ENCODE results near the gene GNA15. TPM values are rescaled to one million over a fixed set of nuclear protein-coding genes. Genes with fewer than 3 reads are reported as not detected.

GNA15 gene
- polyA plus RNA-seq, 3 donors: 38.7 to 45.0 (median 41.3) TPM

GRCh38 chr19:3154957-3155736 lies 19.3 kb downstream of the GNA15 start:
- H3K9me3 ChIP-seq (replicated peaks in 1 of 2; ENCODE audit: control insufficient read depth in 1 of 2, insufficient read depth in 1 of 2, low read length in 2 of 2): peaks cover 2 to 6% of the 10 kb centered on the region in 2 donors
- Mint-ChIP-seq H3K27me3 (ENCODE audit: low read depth in 3 of 3) (peaks cover 0 to 2% (median 0%) of the 10 kb centered on the region in 3 donors), H3K9me3 (peaks cover 2 to 5% (median 4%) of the 10 kb centered on the region in 7 donors), H3K36me3 (peaks cover 11 to 46% of the 10 kb centered on the region in 2 donors), H3K4me1 (no peaks in the 10 kb centered on the region), H3K4me3 (no peak overlapping the region), H3K27ac (peak overlapping the region in 1 of 7 donors; percentile 80)
- H3K9ac ChIP-seq (ENCODE audit: insufficient read depth, low read length, poor library complexity, severe bottlenecking): peak overlapping the region; percentile 41
- H3K27ac ChIP-seq (ENCODE audit: low read depth in 1 of 2, low read length in 2 of 2): peak overlapping the region; percentile 50 to 81
- no peak overlapping the region for H2AFZ ChIP-seq (ENCODE audit: insufficient read depth, low read depth, low read length, poor library complexity, severe bottlenecking)
- H3K4me3 ChIP-seq (replicated peaks in 1 of 3; ENCODE audit: low read depth in 2 of 3, low read length in 3 of 3): peak overlapping the region in 1 of 3 experiments; percentile 2
- peaks cover 72 to 88% of the 10 kb centered on the region in 2 donors for H3K36me3 ChIP-seq (replicated peaks in 1 of 2; ENCODE audit: control insufficient read depth in 1 of 2, insufficient read depth in 2 of 2, low read length in 2 of 2)
- H4K20me1 ChIP-seq (ENCODE audit: insufficient read depth, low read length): peaks cover 59% of the 10 kb centered on the region
- DNase-seq: peak; percentile 81 to 97 (median 86)
- WGBS (ENCODE audit: insufficient coverage): 30% methylated on average over 16 of the region's 21 CpGs
- H3K79me2 ChIP-seq (ENCODE audit: insufficient read depth, low read length): peaks cover 9% of the 10 kb centered on the region
- peaks cover 11 to 21% of the 10 kb centered on the region in 2 donors for H3K4me1 ChIP-seq (ENCODE audit: control insufficient read depth in 1 of 2, insufficient read depth in 2 of 2, low read length in 2 of 2)
- peak overlapping the region; percentile 39 for H3K4me2 ChIP-seq (replicated peaks; ENCODE audit: extremely low read depth, low read length, poor library complexity, severe bottlenecking)
- no peak for TF ChIP-seq CTCF (IDR thresholded peaks at IDR 0.05)
- intact Hi-C loops (cut with micrococcal nuclease): no loop called here
- H3K27me3 ChIP-seq (ENCODE audit: control insufficient read depth in 2 of 2, insufficient read depth in 2 of 2, low read length in 2 of 2): no peaks in the 10 kb centered on the region

- Histone ChIP-seq H3K36me3 (replicated peaks in 1 of 2; ENCODE audit: control insufficient read depth in 1 of 2, insufficient read depth in 2 of 2, low read length in 2 of 2) (peaks cover 70 to 86% of the 10 kb centered on the region in 2 donors), H3K9ac (ENCODE audit: insufficient read depth, low read length, poor library complexity, severe bottlenecking) (no peak overlapping the region), H3K4me3 (replicated peaks in 1 of 3; ENCODE audit: low read depth in 2 of 3, low read length in 3 of 3) (no peak overlapping the region), H2AFZ (ENCODE audit: insufficient read depth, low read depth, low read length, poor library complexity, severe bottlenecking) (no peak overlapping the region), H3K4me1 (ENCODE audit: control insufficient read depth in 1 of 2, insufficient read depth in 2 of 2, low read length in 2 of 2) (peaks cover 11 to 21% of the 10 kb centered on the region in 2 donors), H3K9me3 (replicated peaks in 1 of 2; ENCODE audit: control insufficient read depth in 1 of 2, insufficient read depth in 1 of 2, low read length in 2 of 2) (peaks cover 7 to 9% of the 10 kb centered on the region in 2 donors), H3K4me2 (replicated peaks; ENCODE audit: extremely low read depth, low read length, poor library complexity, severe bottlenecking) (no peak overlapping the region), H3K27me3 (ENCODE audit: control insufficient read depth in 2 of 2, insufficient read depth in 2 of 2, low read length in 2 of 2) (no peaks in the 10 kb centered on the region), H4K20me1 (ENCODE audit: insufficient read depth, low read length) (peaks cover 38% of the 10 kb centered on the region), H3K79me2 (ENCODE audit: insufficient read depth, low read length) (peaks cover 8% of the 10 kb centered on the region), H3K27ac (ENCODE audit: low read depth in 1 of 2, low read length in 2 of 2) (no peak overlapping the region)
- H3K4me3 Mint-ChIP-seq: no peak overlapping the region
- intact Hi-C loops (cut with micrococcal nuclease): no loop called here
- no peak for TF ChIP-seq CTCF (IDR thresholded peaks at IDR 0.05)
- H3K27ac Mint-ChIP-seq: peak overlapping the region in 6 of 7 donors; percentile 27 to 84 (median 48)
- no peak for DNase-seq
- peaks cover 4% of the 10 kb centered on the region for H3K4me1 Mint-ChIP-seq
- H3K36me3 Mint-ChIP-seq: peaks cover 4 to 62% of the 10 kb centered on the region in 2 donors
- WGBS (ENCODE audit: insufficient coverage): 94% methylated on average over 20 of the region's 23 CpGs
- H3K9me3 Mint-ChIP-seq: peaks cover 6 to 10% (median 8%) of the 10 kb centered on the region in 7 donors
- peaks cover 0 to 2% (median 0%) of the 10 kb centered on the region in 3 donors for H3K27me3 Mint-ChIP-seq (ENCODE audit: low read depth in 3 of 3)
Measured at GRCh38 chr19:3157096-3157845, 21.4 kb downstream of the GNA15 start.
